ENCODE results near the gene PAIP2B.

Gene PAIP2B

GRCh38 chr2:71150082-71150816, 76.7 kb downstream of the PAIP2B start:
- no peak for DNase-seq

- DNase-seq: no peak
Measured at GRCh38 chr2:71148506-71149063, 78.3 kb downstream of the PAIP2B start.

DNA sequence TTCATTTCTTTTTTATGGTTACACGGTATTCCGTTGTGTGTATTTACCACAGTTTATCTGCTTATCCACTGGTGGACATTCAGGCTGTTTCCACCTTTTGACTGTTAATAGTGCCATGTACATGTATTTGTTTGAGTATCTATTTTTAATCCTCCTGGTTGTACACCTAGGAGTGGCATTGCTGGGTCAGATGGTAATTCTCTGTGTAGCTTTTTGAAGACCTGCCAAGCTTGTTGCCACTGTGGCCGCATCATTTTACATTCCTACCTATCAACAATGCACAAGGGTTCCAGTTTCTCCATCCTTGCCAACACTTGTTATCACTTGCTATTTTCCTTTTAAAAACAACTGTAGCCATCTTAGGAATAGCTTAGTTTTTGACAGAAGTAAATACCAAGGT, 83.1 kb downstream of the PAIP2B start:
- no peak for DNase-seq

GRCh38 chr2:71136174-71136573, 90.7 kb downstream of the PAIP2B start:
- DNase-seq: no peak

- no peak for DNase-seq
Measured at GRCh38 chr2:71133603-71134002, 93.3 kb downstream of the PAIP2B start.

All from fibroblast of skin of right quadriceps (primary cell).